Type B pancreatic cell (in vitro differentiated cells): ENCODE data around the gene TWNK. TPM values are rescaled to one million over a fixed set of nuclear protein-coding genes. Genes with fewer than 3 reads are reported as not detected.
"Not testable (repeated sequence)": the region's sequence is repeated elsewhere in the genome, so short reads cannot be mapped to it uniquely, and the experiment has no call there.

Experiments used
- DNase-seq: peaks from one replicate; pipeline ENCODE4 v3.0.0; 2021; ENCODE audit warnings: mixed read lengths; ENCODE audit not compliant: unreplicated experiment; ENCODE audit errors: extremely low spot score
- H3K27ac Mint-ChIP-seq: 2 replicates; pipeline ENCODE4 v1.8.0; 2021; ENCODE audit warnings: mild to moderate bottlenecking, mixed read lengths
- H3K27me3 Mint-ChIP-seq: 2 replicates; pipeline ENCODE4 v1.8.0; 2021; ENCODE audit warnings: mixed read lengths
- H3K36me3 Mint-ChIP-seq: 2 replicates; pipeline ENCODE4 v1.8.0; 2021; ENCODE audit warnings: mixed read lengths
- H3K4me1 Mint-ChIP-seq: one replicate; pipeline ENCODE4 v1.8.0; 2021; ENCODE audit warnings: mixed read lengths; ENCODE audit not compliant: unreplicated experiment
- H3K4me3 Mint-ChIP-seq: 2 replicates; pipeline ENCODE4 v1.8.0; 2021; ENCODE audit warnings: mild to moderate bottlenecking, mixed read lengths
- H3K9me3 Mint-ChIP-seq: 2 replicates; pipeline ENCODE4 v1.8.0; 2021; ENCODE audit warnings: mixed read lengths
- total RNA-seq: library from RNA; stranded (reverse); gene quantifications from 2 replicates; pipeline ENCODE4 v1.2.1, GENCODE V29; 2021; ENCODE audit warnings: low replicate concordance
- TF ChIP-seq, protein P1 (sequence below): fragments of 200-600 bp; sonication (generic); conservative IDR thresholded peaks from 2 replicates; pipeline ENCODE4 v1.5.0; 2021; ENCODE audit warnings: antibody characterized with exemption, mild to moderate bottlenecking

TWNK gene
- total RNA-seq, 1 donor from 2014 or later: 19.2 TPM

DNA sequence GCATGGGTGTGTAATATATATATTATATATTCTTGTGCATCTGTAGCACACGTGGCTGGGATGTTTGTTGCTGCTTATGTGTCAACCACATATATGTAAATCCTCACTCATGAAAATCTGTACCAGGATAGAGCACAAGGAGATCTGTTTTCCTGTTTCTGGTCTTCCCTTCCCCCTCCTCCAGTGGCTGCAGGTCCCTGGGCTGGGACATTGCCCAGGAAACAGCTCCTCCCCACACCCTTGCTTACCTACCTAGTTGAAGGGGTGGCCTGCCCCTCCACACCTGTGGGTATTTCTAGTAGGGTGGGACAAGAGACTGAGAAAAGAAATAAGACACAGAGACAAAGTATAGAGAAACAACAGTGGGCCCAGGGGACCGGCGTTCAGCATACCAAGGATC is 45.9 kb downstream of the TWNK start:
- H3K4me3 Mint-ChIP-seq: peak overlapping the region; percentile 65
- H3K9me3 Mint-ChIP-seq: no peaks in the 10 kb centered on the region

DNA sequence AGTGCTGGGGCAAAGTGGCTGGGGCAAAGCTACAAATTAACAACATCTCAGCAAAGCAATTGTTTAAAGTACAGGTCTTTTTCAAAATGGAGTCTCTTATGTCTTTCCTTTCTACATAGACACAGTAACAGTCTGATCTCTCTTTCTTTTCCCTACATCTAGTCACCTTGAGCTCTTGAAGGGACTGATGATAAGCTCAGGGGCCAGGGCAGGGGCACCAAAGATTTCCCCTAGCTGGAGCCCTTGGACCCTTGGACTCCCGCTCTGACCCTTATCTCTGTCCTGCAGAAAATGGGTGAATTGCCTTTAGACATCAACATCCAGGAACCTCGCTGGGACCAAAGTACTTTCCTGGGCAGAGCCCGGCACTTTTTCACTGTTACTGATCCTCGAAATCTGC is 47.1 kb downstream of the TWNK start:
- Mint-ChIP-seq H3K27me3 (peaks cover 43% of the 10 kb centered on the region), H3K4me1 (peaks cover 13% of the 10 kb centered on the region), H3K27ac (peak overlapping the region; percentile 41)
- H3K4me3 Mint-ChIP-seq, DNase-seq, H3K9me3 Mint-ChIP-seq, H3K36me3 Mint-ChIP-seq: not testable (repeated sequence)

More for the DNA sequence above, 45.9 kb downstream of the TWNK start:
- Mint-ChIP-seq H3K27me3 (peaks cover 47% of the 10 kb centered on the region), H3K36me3 (peaks cover 4% of the 10 kb centered on the region), H3K4me1 (peaks cover 18% of the 10 kb centered on the region), H3K27ac (peak overlapping the region; percentile 73)
- no peak for DNase-seq
- TF ChIP-seq, protein P1, sequence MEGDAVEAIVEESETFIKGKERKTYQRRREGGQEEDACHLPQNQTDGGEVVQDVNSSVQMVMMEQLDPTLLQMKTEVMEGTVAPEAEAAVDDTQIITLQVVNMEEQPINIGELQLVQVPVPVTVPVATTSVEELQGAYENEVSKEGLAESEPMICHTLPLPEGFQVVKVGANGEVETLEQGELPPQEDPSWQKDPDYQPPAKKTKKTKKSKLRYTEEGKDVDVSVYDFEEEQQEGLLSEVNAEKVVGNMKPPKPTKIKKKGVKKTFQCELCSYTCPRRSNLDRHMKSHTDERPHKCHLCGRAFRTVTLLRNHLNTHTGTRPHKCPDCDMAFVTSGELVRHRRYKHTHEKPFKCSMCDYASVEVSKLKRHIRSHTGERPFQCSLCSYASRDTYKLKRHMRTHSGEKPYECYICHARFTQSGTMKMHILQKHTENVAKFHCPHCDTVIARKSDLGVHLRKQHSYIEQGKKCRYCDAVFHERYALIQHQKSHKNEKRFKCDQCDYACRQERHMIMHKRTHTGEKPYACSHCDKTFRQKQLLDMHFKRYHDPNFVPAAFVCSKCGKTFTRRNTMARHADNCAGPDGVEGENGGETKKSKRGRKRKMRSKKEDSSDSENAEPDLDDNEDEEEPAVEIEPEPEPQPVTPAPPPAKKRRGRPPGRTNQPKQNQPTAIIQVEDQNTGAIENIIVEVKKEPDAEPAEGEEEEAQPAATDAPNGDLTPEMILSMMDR: no peak

DNA sequence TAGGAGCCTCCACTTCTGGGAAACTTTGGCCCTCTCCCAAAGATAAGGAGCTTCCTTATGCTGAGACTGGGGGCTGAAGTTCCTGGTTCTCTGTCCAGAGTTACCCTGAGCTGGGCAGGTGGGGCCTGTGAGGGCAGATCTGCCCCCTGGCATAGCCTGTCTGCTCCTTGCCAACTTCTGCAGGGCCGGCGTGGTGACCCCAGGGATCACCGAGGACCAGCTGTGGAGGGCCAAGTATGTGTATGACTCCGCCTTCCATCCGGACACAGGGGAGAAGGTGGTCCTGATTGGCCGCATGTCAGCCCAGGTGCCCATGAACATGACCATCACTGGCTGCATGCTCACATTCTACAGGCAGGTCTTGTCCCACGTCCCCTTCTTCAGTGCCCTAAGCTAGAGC is 48.0 kb downstream of the TWNK start:
- Mint-ChIP-seq H3K9me3 (no peaks in the 10 kb centered on the region), H3K27me3 (peaks cover 40% of the 10 kb centered on the region), H3K36me3 (peaks cover 4% of the 10 kb centered on the region), H3K4me3 (no peak overlapping the region), H3K27ac (no peak overlapping the region), H3K4me1 (peaks cover 11% of the 10 kb centered on the region)
- no peak for DNase-seq
- TF ChIP-seq, protein P1: no peak

DNA sequence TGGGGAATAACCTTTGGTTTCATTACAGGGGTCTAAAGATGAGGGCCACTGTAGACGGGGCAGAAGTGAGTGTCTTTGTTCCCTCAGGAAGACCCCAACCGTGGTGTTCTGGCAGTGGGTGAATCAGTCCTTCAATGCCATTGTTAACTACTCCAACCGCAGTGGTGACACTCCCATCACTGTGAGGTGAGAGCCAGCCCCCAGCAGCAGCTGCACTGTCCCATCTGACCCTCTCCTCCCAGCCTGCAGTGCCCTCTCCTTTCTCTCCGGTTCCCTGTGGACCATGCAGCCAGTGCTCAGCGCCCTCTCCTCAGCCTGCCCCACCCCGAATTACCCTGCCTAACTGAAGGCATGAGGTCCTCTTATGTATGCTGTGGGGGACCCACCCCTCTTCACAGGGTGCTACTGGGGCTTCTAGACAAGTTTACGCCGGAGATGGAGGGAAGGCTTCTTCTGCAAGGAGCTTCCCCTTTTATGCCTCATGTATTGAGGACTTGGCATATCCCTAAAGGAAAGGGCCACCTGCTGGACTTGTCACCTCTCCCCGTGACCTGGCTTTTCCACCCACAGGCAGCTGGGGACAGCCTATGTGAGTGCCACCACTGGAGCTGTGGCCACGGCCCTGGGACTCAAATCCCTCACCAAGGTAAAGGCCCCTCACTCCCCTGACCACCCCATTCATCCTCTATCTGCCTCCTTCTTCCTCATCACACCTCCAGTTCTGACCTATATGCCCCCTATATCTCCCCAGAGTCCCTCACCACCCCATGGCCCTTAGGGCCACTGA is 48.8 kb downstream of the TWNK start:
- Mint-ChIP-seq H3K4me3 (no peak overlapping the region), H3K36me3 (peaks cover 4% of the 10 kb centered on the region), H3K4me1 (peaks cover 13% of the 10 kb centered on the region), H3K27ac (no peak overlapping the region), H3K27me3 (peaks cover 40% of the 10 kb centered on the region), H3K9me3 (no peaks in the 10 kb centered on the region)
- TF ChIP-seq, protein P1: no peak
- DNase-seq: no peak

DNA sequence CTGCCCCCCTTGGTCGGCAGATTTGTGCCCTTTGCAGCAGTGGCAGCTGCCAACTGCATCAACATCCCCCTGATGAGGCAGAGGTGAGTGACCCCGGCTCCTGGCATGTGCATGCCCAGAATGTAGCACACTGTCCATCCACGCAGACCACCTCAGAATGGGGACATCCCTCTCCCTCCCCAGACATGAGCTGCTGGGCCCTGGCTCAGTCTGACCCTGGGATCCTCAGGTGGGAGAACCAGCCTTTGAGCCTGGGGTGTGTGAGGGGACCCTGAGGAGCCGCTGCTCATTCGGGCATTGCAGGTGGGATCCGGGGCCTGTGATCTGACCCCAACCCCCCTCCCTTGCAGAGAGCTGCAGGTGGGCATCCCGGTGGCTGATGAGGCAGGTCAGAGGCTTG is 49.4 kb downstream of the TWNK start:
- Mint-ChIP-seq H3K36me3 (peaks cover 4% of the 10 kb centered on the region), H3K9me3 (no peaks in the 10 kb centered on the region), H3K27ac (no peak overlapping the region), H3K4me3 (no peak overlapping the region), H3K27me3 (peaks cover 35% of the 10 kb centered on the region), H3K4me1 (peaks cover 14% of the 10 kb centered on the region)
- DNase-seq: no peak
- TF ChIP-seq, protein P1: no peak

DNA sequence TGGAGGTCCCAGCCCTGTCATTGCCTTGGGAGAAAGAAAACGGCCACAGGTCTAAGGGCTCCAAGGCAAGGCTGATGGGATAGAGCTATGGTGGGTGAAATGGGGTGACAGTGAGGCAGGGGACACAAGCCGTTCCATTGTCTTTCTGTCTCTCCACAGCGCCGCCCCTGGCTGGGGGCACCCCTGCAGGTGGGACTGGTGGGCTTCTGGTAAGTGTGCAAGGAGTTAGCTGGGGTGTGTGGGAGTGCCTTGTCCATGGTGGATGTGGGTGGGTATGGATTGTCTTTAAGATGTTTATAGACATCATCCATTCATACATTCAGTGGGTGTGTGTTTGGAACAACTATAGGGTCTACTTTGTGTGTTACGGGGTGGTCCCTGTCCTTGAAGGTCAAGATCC is 51.1 kb downstream of the TWNK start:
- no peak overlapping the region for H3K4me3 Mint-ChIP-seq
- TF ChIP-seq, protein P1: no peak
- peaks cover 4% of the 10 kb centered on the region for H3K36me3 Mint-ChIP-seq
- DNase-seq: no peak
- peaks cover 26% of the 10 kb centered on the region for H3K27me3 Mint-ChIP-seq
- no peaks in the 10 kb centered on the region for H3K9me3 Mint-ChIP-seq
- H3K4me1 Mint-ChIP-seq: peaks cover 24% of the 10 kb centered on the region
- H3K27ac Mint-ChIP-seq: peak overlapping the region; percentile 18
